PC-9 (cell line): ENCODE data around the gene IQCH. TPM values are rescaled to one million over a fixed set of nuclear protein-coding genes. Genes with fewer than 3 reads are reported as not detected.

ENCODE experiments used
- BruUV-seq: library from RNA; stranded (reverse); fragments of 400-500 nt; replicated peaks from 2 replicates; lab custom pipeline; 2021; lab: Mats Ljungman, UMichigan
- CTCF ChIA-PET: fragments of 300-600 bp; sonication (Branson Sonifier 250); formaldehyde crosslinking; loops from one replicate; lab custom pipeline; 2022; ENCODE audit warnings: antibody characterized with exemption; lab: Charles Lee
- POLR2A ChIA-PET: fragments of 300-600 bp; sonication (Branson Sonifier 250); formaldehyde crosslinking; loops from one replicate; lab custom pipeline; 2022; ENCODE audit warnings: antibody characterized with exemption; ENCODE audit not compliant: unreplicated experiment; lab: Charles Lee
- DNase-seq, 2 experiments: peaks; one replicate each; pipeline versions ENCODE4 v3.0.0 to v3.0.0-alpha.2; 2015 to 2022; ENCODE audit warnings: mixed read lengths in 1 of 2
- H2AFZ ChIP-seq: fragments of 200-600 bp; sonication (generic); 2 replicates; pipeline ENCODE4 v1.8.1; 2017; ENCODE audit warnings: antibody characterized with exemption
- H3F3A ChIP-seq: fragments of 200-600 bp; sonication (generic); 2 replicates; pipeline ENCODE4 v1.8.1; 2017; ENCODE audit warnings: antibody characterized with exemption, mild to moderate bottlenecking, low read depth; ENCODE audit not compliant: insufficient read depth
- H3K27ac ChIP-seq: fragments of 200-600 bp; sonication (generic); 2 replicates; pipeline ENCODE4 v1.6.1; 2016; ENCODE audit warnings: mixed run types
- H3K27me3 ChIP-seq: fragments of 200-600 bp; sonication (generic); 2 replicates; pipeline ENCODE4 v1.6.1; 2016; ENCODE audit warnings: low read depth, mixed run types; ENCODE audit not compliant: insufficient read depth
- H3K36me3 ChIP-seq: fragments of 200-600 bp; sonication (generic); 2 replicates; pipeline ENCODE4 v1.6.1; 2016; ENCODE audit warnings: low read depth, mixed run types
- H3K4me1 ChIP-seq: fragments of 200-600 bp; sonication (generic); replicated peaks from 2 replicates; pipeline ENCODE4 v1.6.1; 2016; ENCODE audit warnings: mixed run types; ENCODE audit not compliant: insufficient read depth
- H3K4me2 ChIP-seq: fragments of 200-600 bp; sonication (generic); 2 replicates; pipeline ENCODE4 v1.6.1; 2017; ENCODE audit warnings: mixed run types
- H3K4me3 ChIP-seq: fragments of 200-600 bp; sonication (generic); 2 replicates; pipeline ENCODE4 v1.6.1; 2016; ENCODE audit warnings: mixed run types
- H3K79me2 ChIP-seq: fragments of 200-600 bp; sonication (generic); 2 replicates; pipeline ENCODE4 v1.6.1; 2017; ENCODE audit warnings: low read depth, mixed run types
- H3K9me2 ChIP-seq: fragments of 200-600 bp; sonication (generic); 2 replicates; pipeline ENCODE4 v1.8.1; 2017; ENCODE audit warnings: mild to moderate bottlenecking; ENCODE audit not compliant: insufficient read depth
- H3K9me3 ChIP-seq: fragments of 200-600 bp; sonication (generic); 2 replicates; pipeline ENCODE4 v1.8.1; 2016; ENCODE audit warnings: low read depth; ENCODE audit not compliant: insufficient read depth
- H4K20me1 ChIP-seq: fragments of 200-600 bp; sonication (generic); 2 replicates; pipeline ENCODE4 v1.8.1; 2017; ENCODE audit not compliant: insufficient read depth
- EZH2 ChIP-seq: fragments of 200-600 bp; sonication (generic); IDR thresholded peaks from 2 replicates; pipeline ENCODE4 v1.8.0; 2017; ENCODE audit warnings: antibody characterized with exemption, low read depth
- intact Hi-C: fragments of 100-400 bp; cut with micrococcal nuclease; formaldehyde crosslinking; loops from one replicate; pipeline ENCODE4 v1.10.0; 2022; ENCODE audit not compliant: unreplicated experiment
- total RNA-seq: library from RNA; stranded (reverse); gene quantifications from 2 replicates; pipeline ENCODE4 v1.2.3, GENCODE V29; 2021
- TF ChIP-seq, protein P1 (sequence below): fragments of 200-600 bp; sonication (generic); conservative IDR thresholded peaks from 2 replicates; pipeline ENCODE4 v1.6.1; 2017; ENCODE audit warnings: mixed run types, antibody characterized with exemption, mild to moderate bottlenecking, moderate library complexity

Gene IQCH
- total RNA-seq, 1 experiment from 2014 or later = 7.5 TPM

GRCh38 chr15:67227846-67228245 is 26.7 kb upstream of the IQCH start:
- Histone ChIP-seq H3K27ac (no peak overlapping the region), H4K20me1 (no peaks in the 10 kb centered on the region), H3K27me3 (no peaks in the 10 kb centered on the region), H3F3A (no peaks in the 10 kb centered on the region), H3K4me2 (no peak overlapping the region), H3K36me3 (0 out of 2 replicates have a peak, but pooled peaks cover 7% of the 10 kb centered on the region), H3K79me2 (no peaks in the 10 kb centered on the region), H3K9me3 (no peaks in the 10 kb centered on the region), H3K4me3 (no peak overlapping the region), H2AFZ (no peak overlapping the region), H3K4me1 (no peaks in the 10 kb centered on the region), H3K9me2 (no peaks in the 10 kb centered on the region)
- BruUV-seq = no TSS peak
- ChIA-PET POLR2A (no interaction called here), CTCF (no interaction called here)
- intact Hi-C loops = no loop called here
- no peak for DNase-seq
- TF ChIP-seq EZH2 = no peak
- TF ChIP-seq, protein P1, sequence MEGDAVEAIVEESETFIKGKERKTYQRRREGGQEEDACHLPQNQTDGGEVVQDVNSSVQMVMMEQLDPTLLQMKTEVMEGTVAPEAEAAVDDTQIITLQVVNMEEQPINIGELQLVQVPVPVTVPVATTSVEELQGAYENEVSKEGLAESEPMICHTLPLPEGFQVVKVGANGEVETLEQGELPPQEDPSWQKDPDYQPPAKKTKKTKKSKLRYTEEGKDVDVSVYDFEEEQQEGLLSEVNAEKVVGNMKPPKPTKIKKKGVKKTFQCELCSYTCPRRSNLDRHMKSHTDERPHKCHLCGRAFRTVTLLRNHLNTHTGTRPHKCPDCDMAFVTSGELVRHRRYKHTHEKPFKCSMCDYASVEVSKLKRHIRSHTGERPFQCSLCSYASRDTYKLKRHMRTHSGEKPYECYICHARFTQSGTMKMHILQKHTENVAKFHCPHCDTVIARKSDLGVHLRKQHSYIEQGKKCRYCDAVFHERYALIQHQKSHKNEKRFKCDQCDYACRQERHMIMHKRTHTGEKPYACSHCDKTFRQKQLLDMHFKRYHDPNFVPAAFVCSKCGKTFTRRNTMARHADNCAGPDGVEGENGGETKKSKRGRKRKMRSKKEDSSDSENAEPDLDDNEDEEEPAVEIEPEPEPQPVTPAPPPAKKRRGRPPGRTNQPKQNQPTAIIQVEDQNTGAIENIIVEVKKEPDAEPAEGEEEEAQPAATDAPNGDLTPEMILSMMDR = no peak

DNA sequence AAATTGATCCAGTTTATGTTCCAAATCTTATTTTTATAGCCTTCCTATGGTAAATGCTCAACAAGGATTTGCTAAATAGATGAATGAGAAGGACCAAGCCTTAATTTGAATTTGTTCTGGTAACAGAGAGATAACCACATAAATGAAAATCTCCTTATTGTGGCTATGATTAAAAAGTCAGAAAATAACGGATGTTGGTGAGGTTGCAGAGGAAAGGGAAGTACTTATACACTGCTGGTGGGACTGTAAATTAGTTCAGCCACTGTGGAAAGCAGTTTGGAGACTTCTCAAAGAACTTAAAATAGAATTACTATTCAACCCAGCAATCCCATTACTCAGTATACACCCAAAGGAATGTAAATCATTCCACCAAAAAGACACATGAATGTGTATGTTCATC is 26.3 kb upstream of the IQCH start:
- TF ChIP-seq, protein P1 = no peak
- Histone ChIP-seq H3K9me2 (no peaks in the 10 kb centered on the region), H4K20me1 (no peaks in the 10 kb centered on the region), H3K4me2 (no peak overlapping the region), H2AFZ (no peak overlapping the region), H3K79me2 (no peaks in the 10 kb centered on the region), H3K27ac (no peak overlapping the region), H3K27me3 (no peaks in the 10 kb centered on the region), H3F3A (no peaks in the 10 kb centered on the region), H3K36me3 (0 out of 2 replicates have a peak, but pooled peaks cover 11% of the 10 kb centered on the region), H3K4me1 (no peaks in the 10 kb centered on the region), H3K4me3 (no peak overlapping the region), H3K9me3 (no peaks in the 10 kb centered on the region)
- BruUV-seq = no TSS peak
- CTCF ChIA-PET = no interaction called here
- POLR2A ChIA-PET = no interaction called here
- no peak for DNase-seq
- intact Hi-C loops = no loop called here

DNA sequence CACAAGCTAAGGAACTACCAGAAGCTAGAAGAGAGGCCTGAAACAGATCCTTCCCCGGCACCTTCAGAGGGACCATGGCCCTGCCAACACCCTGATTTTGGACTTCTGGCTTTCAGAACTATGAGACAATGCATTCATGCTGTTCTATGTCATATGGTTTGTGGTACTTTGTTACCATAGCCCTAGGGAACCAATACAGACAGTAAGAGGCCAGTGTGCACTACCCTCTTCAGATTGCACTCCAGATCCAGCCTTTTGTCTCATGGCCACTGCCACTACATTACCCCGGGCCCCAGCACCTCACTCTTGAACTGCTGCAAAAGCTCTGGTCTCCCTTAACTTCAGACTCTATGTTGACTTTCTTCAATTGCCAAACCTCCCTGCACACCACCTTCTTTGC is 24.1 kb upstream of the IQCH start:
- no peaks in the 10 kb centered on the region for H3K4me1 ChIP-seq
- POLR2A ChIA-PET = interaction anchor here (0.7 kb wide), 1 partner anchor 37 kb away, joined by 3 read pairs; no protein-coding TSS in a partner anchor
- no peaks in the 10 kb centered on the region for H3K9me3 ChIP-seq
- no peaks in the 10 kb centered on the region for H3K79me2 ChIP-seq
- no peak overlapping the region for H3K27ac ChIP-seq
- H3K36me3 ChIP-seq = peaks cover 11% of the 10 kb centered on the region; the same call in 1 of the 2 replicates
- intact Hi-C loops = no loop called here
- H2AFZ ChIP-seq = no peak overlapping the region
- no peaks in the 10 kb centered on the region for H4K20me1 ChIP-seq
- no peak for DNase-seq
- no TSS peak for BruUV-seq
- H3K9me2 ChIP-seq = no peaks in the 10 kb centered on the region
- CTCF ChIA-PET = no interaction called here
- H3K4me2 ChIP-seq = no peak overlapping the region
- no peaks in the 10 kb centered on the region for H3F3A ChIP-seq
- no peaks in the 10 kb centered on the region for H3K27me3 ChIP-seq
- no peak overlapping the region for H3K4me3 ChIP-seq
- no peak for TF ChIP-seq EZH2
- TF ChIP-seq, protein P1 = no peak
